Activated T-helper 1 cell treated with Interleukin-2 at 50 U/mL for 16 hours (primary cell): ENCODE results near the gene PARD6G.
A peak's percentile ranks its signal among the peaks of the same experiment; 100 is the strongest.

Experiments used
- DNase-seq: peaks from one replicate; pipeline ENCODE4 v3.0.0-alpha.2; 2020; ENCODE audit warnings: low read depth

The PARD6G gene

GRCh38 chr18:80143881-80144280 is 103.4 kb downstream of the PARD6G start:
- DNase-seq: no peak

GRCh38 chr18:80140455-80140985 is 106.8 kb downstream of the PARD6G start:
- DNase-seq: no peak

- DNase-seq: no peak
These were observed 109.3 kb downstream of the PARD6G start for GRCh38 chr18:80137976-80138375.

- DNase-seq: no peak
These were observed 110.2 kb downstream of the PARD6G start for GRCh38 chr18:80137137-80137536.

GRCh38 chr18:80136679-80137078 is 110.6 kb downstream of the PARD6G start:
- DNase-seq: no peak

GRCh38 chr18:80135136-80135535 is 112.2 kb downstream of the PARD6G start:
- no peak for DNase-seq

- no peak for DNase-seq
These were observed 114.2 kb downstream of the PARD6G start for GRCh38 chr18:80133124-80133523.

GRCh38 chr18:80132180-80132812 is 115.0 kb downstream of the PARD6G start:
- no peak for DNase-seq

- no peak for DNase-seq
These were observed 116.8 kb downstream of the PARD6G start for GRCh38 chr18:80130555-80130954.

- DNase-seq: no peak
These were observed 117.5 kb downstream of the PARD6G start for GRCh38 chr18:80129672-80130367.

GRCh38 chr18:80127635-80128034 is 119.7 kb downstream of the PARD6G start:
- DNase-seq: no peak

- no peak for DNase-seq
These were observed 120.5 kb downstream of the PARD6G start for GRCh38 chr18:80126797-80127196.

- no peak for DNase-seq
These were observed 123.2 kb downstream of the PARD6G start for GRCh38 chr18:80124131-80124530.

GRCh38 chr18:80120932-80121331 is 126.4 kb downstream of the PARD6G start:
- DNase-seq: no peak

GRCh38 chr18:80119111-80119510 is 128.2 kb downstream of the PARD6G start:
- no peak for DNase-seq

- no peak for DNase-seq
These were observed 132.3 kb downstream of the PARD6G start for GRCh38 chr18:80115035-80115434.

- no peak for DNase-seq
These were observed 134.6 kb downstream of the PARD6G start for GRCh38 chr18:80112624-80113248.

- no peak for DNase-seq
These were observed 137.6 kb downstream of the PARD6G start for GRCh38 chr18:80109676-80110078.

GRCh38 chr18:80108739-80109675 is 138.3 kb downstream of the PARD6G start, which contains the start of gene ADNP2:
TSS of gene ADNP2 (plus strand) at chr18:80109262. CDS start at chr18:80117543, 8,281 bp downstream.
- peak; percentile 61 for DNase-seq

GRCh38 chr18:80108121-80108536 is 139.2 kb downstream of the PARD6G start:
- no peak for DNase-seq

- no peak for DNase-seq
These were observed 139.9 kb downstream of the PARD6G start for GRCh38 chr18:80107426-80107825.
